Lower lobe of right lung (tissue), 2 donors: ENCODE results near the gene EGFLAM. TPM values are rescaled to one million over a fixed set of nuclear protein-coding genes. Genes with fewer than 3 reads are reported as not detected.

Experiments used
- ATAC-seq, 2 donors: fragments of 200-7000 bp; cut with Tn5 transposase; one replicate each; pipeline ENCODE4 v1.9.1; 2020 to 2022; ENCODE audit warnings: mild to moderate bottlenecking in 2 of 2, moderate library complexity in 2 of 2
- DNase-seq: peaks from one replicate; pipeline ENCODE4 v3.0.0-alpha.2; 2020
- H3K27ac ChIP-seq: fragments of 200-600 bp; one replicate; pipeline ENCODE4 v1.8.0; 2022
- H3K27me3 ChIP-seq: fragments of 200-600 bp; one replicate; pipeline ENCODE4 v1.8.0; 2022; ENCODE audit warnings: low read depth
- H3K36me3 ChIP-seq: fragments of 200-600 bp; one replicate; pipeline ENCODE4 v1.8.0; 2022; ENCODE audit warnings: mild to moderate bottlenecking
- H3K4me1 ChIP-seq: fragments of 200-600 bp; one replicate; pipeline ENCODE4 v1.8.0; 2022
- H3K4me3 ChIP-seq: fragments of 200-600 bp; one replicate; pipeline ENCODE4 v1.8.0; 2022; ENCODE audit warnings: mild to moderate bottlenecking
- H3K9me3 ChIP-seq: fragments of 200-600 bp; one replicate; pipeline ENCODE4 v1.8.0; 2022
- CTCF ChIP-seq: fragments of 200-600 bp; IDR thresholded peaks from one replicate; pipeline ENCODE4 v1.8.0; 2022; ENCODE audit warnings: antibody characterized with exemption, mild to moderate bottlenecking
- intact Hi-C: fragments of 100-400 bp; cut with DNase I; formaldehyde crosslinking; loops from one replicate; pipeline ENCODE4 v1.11.0; 2022
- total RNA-seq: library from RNA; stranded (reverse); fragmentation: NEBNext Ultra II Directional; extraction: Animal tissue kit (Norgen Biotek cat#: 25700); gene quantifications from one replicate; pipeline ENCODE4 v1.2.1, GENCODE V29; 2021
- donor health status: DM: no; HTN: yes; CAD: no; lungs with severe emphysema.

The EGFLAM gene
- total RNA-seq, 1 donor from 2014 or later = 2.4 TPM

GRCh38 chr5:38441453-38442246, 183.3 kb downstream of the EGFLAM start:
- H3K9me3 ChIP-seq = no peaks in the 10 kb centered on the region
- TF ChIP-seq CTCF = peak; percentile 94
- no peak overlapping the region for H3K27ac ChIP-seq
- H3K36me3 ChIP-seq = no peaks in the 10 kb centered on the region
- H3K4me3 ChIP-seq = no peak overlapping the region
- peak; percentile 82 for DNase-seq
- no peaks in the 10 kb centered on the region for H3K4me1 ChIP-seq
- intact Hi-C loops = no loop called here
- ATAC-seq = peak; percentile 94 to 95
- H3K27me3 ChIP-seq = peaks cover 9% of the 10 kb centered on the region

GRCh38 chr5:38442247-38442573, 183.9 kb downstream of the EGFLAM start:
- peaks cover 8% of the 10 kb centered on the region for H3K27me3 ChIP-seq
- TF ChIP-seq CTCF = no peak
- no peak for ATAC-seq
- no peaks in the 10 kb centered on the region for H3K9me3 ChIP-seq
- intact Hi-C loops = no loop called here
- H3K4me3 ChIP-seq = no peak overlapping the region
- no peaks in the 10 kb centered on the region for H3K4me1 ChIP-seq
- no peak for DNase-seq
- no peaks in the 10 kb centered on the region for H3K36me3 ChIP-seq
- H3K27ac ChIP-seq = no peak overlapping the region

GRCh38 chr5:38443390-38443789, 185.0 kb downstream of the EGFLAM start:
- intact Hi-C loops = no loop called here
- Histone ChIP-seq H3K27me3 (peaks cover 8% of the 10 kb centered on the region), H3K27ac (no peak overlapping the region), H3K9me3 (no peaks in the 10 kb centered on the region), H3K4me3 (no peak overlapping the region), H3K36me3 (no peaks in the 10 kb centered on the region), H3K4me1 (no peaks in the 10 kb centered on the region)
- ATAC-seq (no peak), DNase-seq (no peak)
- no peak for TF ChIP-seq CTCF

- TF ChIP-seq CTCF = no peak
- ATAC-seq (peak in 1 of 2 donors; percentile 53), DNase-seq (peak; percentile 58)
- no peak overlapping the region for H3K27ac ChIP-seq
- intact Hi-C loops = no loop called here
- H3K27me3 ChIP-seq = peaks cover 11% of the 10 kb centered on the region
- H3K4me1 ChIP-seq = peaks cover 5% of the 10 kb centered on the region
- no peaks in the 10 kb centered on the region for H3K9me3 ChIP-seq
- H3K36me3 ChIP-seq = no peaks in the 10 kb centered on the region
- peak overlapping the region; percentile 36 for H3K4me3 ChIP-seq
Observed at GRCh38 chr5:38445374-38446028, 187.1 kb downstream of the EGFLAM start.

DNA sequence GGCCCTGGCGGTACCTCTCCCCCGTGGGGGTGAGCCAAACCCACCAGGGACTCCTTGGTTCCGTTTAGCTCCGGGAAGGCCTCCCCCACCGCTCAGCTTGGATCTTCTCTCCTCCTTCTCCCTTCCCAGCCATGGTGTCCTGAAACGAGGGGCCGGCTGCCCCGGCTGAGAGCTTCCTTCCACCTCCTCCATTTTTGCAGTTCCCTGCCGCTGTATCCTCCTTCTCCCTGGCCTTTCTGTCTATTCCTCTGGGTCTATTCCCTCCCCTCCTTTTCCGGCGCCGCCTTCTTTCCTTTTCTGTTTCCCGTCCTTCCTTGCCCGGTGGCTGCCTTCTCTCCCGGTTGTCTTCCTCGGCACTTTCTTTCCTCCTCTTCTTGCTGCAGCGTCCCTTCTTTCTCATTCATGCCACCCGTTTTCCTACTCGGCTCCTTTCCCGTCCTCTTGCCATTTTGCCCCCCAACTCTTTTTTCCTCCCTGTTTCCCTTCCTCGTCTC, 187.7 kb downstream of the EGFLAM start:
- peaks cover 13% of the 10 kb centered on the region for H3K27me3 ChIP-seq
- H3K9me3 ChIP-seq = no peaks in the 10 kb centered on the region
- peak overlapping the region; percentile 36 for H3K4me3 ChIP-seq
- DNase-seq = no peak
- no peak for TF ChIP-seq CTCF
- H3K27ac ChIP-seq = no peak overlapping the region
- H3K4me1 ChIP-seq = peaks cover 5% of the 10 kb centered on the region
- ATAC-seq = no peak
- intact Hi-C loops = no loop called here
- H3K36me3 ChIP-seq = no peaks in the 10 kb centered on the region
